T47D (cell line): ENCODE measurements around the gene PXT1.

Experiments used
- DNase-seq, 2 experiments: peaks; one replicate each; pipeline versions ENCODE4 v3.0.0 to v3.0.0-alpha.2; 2011 to 2012; ENCODE audit warnings: low read depth in 1 of 2, low spot score in 1 of 2
- JUND ChIP-seq: IDR thresholded peaks from 2 replicates; pipeline ENCODE4 v1.6.1; 2012; ENCODE audit warnings: low read depth
- in situ Hi-C: cut with HindIII; loops from 2 replicates; pipeline ENCODE4 v1.10.0; 2016; ENCODE audit warnings: low sequenced_read_pairs, low pct_unique_long_range_greater_than_20kb

The PXT1 gene

DNA sequence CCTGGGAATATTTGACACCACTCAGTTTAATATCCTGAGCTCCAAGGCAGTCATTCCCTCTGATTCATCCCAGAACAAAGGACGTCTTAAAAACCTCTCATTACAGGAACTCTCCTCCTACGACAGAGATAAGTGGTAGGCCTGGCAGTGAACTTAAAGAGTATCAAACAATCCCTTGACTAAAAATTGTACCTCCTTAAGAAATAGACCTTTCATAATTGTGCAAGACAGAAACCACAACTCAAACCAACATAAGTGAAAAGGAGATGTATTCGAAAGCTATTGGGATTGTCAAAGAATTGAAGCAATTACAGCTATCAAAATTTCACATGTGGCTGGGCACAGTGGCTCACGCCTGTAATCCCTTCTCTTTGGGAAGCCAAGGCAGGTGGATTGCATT, 86.8 kb downstream of the PXT1 start:
- no peak for DNase-seq
- no peak for TF ChIP-seq JUND
- in situ Hi-C loops, result no loop called here

DNA sequence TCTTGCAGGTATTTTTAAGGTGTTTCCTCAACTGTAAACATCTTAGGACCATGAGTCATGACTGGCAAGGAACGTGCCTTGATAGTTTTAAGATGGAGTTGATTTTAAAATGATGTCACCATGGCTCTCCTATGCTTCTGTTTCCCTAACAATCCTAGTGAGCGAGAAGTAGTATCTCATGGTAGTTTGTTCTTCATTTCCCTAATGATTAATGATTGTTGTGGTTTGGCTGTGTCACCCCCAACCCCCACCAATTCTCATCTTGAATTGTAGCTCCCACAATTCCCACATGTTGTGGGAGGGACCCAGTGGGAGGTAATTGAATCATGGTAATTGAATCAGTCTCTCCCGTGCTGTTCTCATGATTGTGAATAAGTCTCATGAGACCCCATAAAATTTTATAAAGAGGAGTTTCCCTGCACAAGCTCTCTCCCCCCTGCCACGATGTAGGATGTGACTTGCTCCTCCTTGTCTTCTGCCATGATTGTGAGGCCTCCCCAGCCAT, 89.2 kb downstream of the PXT1 start:
- TF ChIP-seq JUND, result no peak
- no peak for DNase-seq
- in situ Hi-C loops, result no loop called here

DNA sequence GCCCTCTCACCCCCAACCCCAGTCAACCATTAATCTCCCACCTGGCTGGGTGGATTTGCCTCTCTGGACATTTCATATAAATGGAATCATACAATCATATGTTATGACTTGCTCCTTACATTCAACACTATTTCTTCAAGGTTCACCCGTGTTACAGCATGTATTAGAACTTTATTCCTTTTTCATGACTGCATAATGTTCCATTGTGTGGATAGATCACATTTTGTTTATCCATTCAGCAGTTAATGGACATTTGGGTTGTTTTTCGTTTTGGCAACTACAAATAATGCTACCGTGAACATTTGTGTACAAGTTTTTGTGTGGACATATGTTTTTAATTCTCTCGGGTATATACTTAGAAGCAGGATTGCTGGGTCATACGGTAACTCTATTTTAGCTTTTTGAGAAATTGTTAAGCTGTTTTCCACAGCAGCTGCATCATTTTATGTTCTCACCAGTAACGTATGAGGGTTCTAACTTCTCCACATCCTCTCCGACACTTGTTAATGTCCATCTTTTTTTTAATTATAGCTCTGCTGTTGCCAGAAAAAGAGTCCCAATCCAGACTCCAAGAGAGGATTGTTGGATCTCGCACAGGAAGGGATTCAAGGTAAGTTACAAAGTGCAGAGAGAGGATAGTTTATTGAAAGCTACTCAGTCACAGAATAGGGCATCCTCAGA, 90.0 kb downstream of the PXT1 start:
- TF ChIP-seq JUND, result no peak
- in situ Hi-C loops, result no loop called here
- no peak for DNase-seq

DNA sequence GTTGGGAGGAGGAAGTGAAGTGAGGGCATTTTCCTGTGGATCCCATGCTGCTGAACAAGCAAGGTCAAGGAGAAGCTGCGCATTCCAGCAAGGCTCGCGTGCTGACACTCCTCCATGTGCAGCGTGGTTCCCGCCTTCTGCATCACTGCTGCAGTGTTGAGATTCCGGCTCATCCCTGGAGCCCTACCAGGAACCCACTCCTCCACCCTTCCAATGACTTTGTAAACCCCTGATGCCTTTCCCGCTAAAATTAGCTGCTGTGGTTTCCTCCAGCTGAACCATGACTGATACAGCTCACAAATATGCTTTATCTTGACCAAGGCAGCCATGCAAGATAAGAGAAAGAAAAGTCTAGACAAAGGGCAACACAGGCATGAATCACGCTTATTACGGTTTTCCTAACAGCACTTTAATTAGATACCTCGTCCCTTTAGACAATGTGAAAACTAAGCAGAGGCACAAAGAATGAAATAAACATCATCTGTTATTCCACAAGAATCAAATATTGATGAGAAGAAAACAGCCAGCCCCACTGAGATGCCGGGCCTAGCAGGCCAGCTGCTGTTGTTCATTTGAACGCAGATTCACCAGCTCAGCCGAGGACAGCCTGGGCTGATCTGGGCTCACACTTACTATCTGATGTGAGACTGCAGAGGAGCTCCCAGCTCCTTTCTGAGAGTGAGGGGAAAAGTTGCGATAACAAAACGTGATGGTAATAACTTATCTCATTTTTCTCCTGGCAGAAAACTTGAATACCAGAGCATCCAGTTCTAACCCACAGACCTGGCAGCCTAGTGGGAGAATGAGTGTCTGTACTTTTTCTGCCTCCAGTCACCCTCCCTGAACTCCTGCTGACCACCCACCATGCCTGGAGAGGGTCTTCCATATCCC, 91.7 kb downstream of the PXT1 start:
- TF ChIP-seq JUND, result no peak
- in situ Hi-C loops, result no loop called here
- DNase-seq, result no peak

DNA sequence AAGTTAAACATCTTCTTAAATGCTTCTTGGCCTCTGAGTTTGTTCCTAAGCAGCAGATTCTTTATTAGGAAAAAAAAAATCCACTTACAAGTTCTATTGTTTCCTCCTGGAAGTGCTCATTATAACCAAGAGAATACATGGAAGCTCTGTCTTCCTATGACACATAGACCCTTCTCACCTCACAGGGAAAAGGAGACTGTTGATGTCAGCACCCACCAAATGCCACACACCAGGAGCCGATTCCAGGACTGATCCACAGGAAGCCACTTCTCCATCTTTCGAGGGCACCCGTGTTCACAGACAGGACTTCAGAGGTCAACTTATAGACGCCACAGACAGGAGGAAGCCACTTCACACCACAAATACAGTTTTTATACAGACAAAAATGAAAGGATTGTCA, 92.6 kb downstream of the PXT1 start:
- in situ Hi-C loops, result no loop called here
- TF ChIP-seq JUND, result no peak
- DNase-seq, result no peak

DNA sequence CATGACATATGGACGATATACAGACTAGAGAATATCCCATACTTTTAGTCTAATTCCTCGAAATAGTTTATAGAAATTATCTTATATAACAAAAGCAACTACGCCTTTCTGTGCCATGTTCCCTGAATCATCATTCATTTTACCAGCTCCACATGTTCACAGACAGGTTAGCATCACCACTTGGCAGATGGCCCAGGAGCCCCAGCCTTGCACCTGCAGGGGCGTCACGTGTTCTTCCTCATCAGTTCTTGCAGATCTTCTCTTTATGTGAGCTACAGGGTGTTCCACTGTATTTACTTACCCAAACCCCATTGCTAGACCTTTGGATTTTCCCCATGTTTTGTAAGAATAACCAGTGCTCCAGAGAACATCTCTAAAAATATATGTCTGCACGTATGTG, 93.4 kb downstream of the PXT1 start:
- in situ Hi-C loops, result no loop called here
- no peak for TF ChIP-seq JUND
- peak in 1 of 2 experiments; percentile 13 for DNase-seq

DNA sequence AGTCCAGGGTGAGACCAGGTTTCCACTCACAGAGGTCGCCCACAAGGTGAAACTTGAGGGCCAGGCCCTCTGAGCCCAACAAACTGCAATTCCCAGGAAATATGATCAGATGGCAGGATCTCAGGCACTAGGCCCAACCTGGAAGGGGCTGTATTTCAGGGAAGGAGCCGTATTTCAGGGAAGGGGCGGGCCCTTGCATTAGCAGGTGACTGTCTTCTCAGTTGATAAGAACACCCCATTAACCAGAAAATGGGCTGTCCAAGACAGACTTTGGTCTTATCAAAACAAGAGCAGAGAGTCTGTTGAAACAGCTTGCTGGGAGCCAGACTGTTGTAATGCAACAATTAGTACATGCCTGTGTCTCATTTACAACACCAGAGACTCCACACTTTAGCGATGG, 95.0 kb downstream of the PXT1 start:
- in situ Hi-C loops, result no loop called here
- no peak for TF ChIP-seq JUND
- DNase-seq, result no peak

DNA sequence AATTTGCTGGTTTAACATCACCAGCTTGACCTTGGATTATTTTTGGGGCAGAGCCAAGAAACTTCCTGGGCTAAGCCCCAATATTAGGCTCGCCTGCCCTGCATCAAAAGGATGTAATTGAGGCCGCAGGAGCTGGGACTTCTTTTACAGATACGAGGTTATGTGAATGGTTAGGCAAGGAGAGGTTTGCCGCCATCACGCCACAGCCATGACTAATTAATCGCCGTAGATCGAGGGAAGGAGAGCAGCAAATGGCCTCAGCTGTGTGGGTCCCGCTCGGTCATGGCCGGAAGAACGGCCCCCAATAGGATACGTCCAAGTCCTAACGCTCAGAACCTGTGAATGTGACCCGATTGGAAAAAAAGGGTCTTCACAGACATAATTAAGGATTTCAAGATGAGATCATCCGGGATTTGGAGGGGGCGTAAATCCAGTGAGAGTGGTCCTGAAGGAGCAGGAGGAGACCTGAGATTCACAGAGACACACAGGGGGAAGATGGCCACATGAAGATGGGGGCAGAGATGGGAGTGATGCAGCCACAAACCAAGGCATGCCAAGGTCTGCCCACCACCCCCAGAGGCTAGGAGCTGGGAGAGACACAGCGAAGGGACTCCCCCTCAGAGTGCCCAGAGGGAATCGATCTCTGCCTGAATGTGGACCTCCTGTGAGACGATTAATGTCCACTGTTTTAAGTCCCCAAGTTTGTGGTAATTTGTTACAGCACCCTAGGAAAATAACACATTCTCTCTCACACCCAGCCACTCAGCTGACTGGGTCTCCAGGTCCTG, 96.0 kb downstream of the PXT1 start:
- no peak for TF ChIP-seq JUND
- DNase-seq, result no peak
- in situ Hi-C loops, result no loop called here

DNA sequence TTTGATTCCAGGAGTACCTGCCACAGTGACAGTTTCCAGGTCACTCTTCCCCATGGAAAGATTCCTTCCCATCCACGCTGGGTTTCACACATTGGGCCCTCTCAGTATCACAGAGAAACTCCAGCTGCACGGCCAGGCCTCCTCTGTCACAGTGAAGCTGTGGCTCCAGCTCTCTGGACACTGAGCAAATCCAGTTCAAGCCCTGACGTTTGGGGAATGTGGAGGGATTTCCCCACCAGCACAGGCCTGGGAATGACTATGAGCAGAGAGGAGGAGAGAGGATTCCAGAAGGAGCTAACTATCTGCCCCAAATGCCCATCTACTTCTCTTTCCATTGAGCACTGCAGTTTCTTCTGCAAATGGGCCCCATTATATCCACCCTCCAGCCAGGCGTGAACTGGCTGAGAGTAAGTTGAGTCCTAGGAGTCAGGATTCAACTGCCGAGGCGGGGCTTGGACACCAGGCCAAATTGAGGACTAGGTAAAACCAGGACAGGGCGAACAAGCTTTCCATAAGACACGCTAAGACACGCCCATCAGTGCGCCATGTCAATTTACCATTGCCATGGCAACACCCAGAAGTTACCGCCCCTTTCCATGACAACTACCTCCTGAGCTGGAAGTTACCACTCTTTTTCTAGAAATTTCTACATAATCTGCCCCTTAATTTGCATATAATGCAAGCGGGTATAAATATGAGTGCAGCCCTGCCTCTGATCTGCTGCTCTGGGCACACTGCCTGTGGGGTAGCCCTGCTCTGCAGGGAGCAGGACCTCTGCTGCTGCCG, 96.8 kb downstream of the PXT1 start:
- in situ Hi-C loops, result no loop called here
- TF ChIP-seq JUND, result no peak
- DNase-seq, result peak in 1 of 2 experiments; percentile 30

DNA sequence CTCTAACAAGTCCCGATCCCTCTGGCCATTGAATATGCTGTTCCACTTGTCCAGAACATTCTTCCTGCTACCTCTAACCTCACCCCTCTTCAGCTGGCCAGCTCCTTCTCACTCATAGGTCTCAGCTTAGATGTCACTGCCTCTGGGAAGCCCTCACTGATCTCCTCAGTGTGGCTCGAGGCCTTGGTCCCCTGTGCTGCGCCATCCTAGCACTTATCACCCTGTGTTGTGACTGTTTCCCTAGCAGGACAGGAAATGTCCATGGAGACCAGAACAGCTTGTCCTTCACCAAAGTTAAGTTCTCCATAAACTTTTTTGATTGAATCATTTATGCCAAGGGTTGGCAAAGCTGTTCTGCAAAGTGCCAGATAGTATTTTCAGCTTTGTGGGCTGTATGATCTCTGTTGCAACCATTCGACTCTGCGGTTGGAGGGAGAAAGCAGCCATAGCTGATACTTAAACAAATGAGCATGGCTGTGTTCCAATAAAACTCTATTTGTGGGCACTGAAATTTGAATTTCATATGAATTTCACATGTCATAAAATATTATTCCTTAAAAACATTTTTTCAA, 99.5 kb downstream of the PXT1 start:
- in situ Hi-C loops, result no loop called here
- DNase-seq, result no peak

DNA sequence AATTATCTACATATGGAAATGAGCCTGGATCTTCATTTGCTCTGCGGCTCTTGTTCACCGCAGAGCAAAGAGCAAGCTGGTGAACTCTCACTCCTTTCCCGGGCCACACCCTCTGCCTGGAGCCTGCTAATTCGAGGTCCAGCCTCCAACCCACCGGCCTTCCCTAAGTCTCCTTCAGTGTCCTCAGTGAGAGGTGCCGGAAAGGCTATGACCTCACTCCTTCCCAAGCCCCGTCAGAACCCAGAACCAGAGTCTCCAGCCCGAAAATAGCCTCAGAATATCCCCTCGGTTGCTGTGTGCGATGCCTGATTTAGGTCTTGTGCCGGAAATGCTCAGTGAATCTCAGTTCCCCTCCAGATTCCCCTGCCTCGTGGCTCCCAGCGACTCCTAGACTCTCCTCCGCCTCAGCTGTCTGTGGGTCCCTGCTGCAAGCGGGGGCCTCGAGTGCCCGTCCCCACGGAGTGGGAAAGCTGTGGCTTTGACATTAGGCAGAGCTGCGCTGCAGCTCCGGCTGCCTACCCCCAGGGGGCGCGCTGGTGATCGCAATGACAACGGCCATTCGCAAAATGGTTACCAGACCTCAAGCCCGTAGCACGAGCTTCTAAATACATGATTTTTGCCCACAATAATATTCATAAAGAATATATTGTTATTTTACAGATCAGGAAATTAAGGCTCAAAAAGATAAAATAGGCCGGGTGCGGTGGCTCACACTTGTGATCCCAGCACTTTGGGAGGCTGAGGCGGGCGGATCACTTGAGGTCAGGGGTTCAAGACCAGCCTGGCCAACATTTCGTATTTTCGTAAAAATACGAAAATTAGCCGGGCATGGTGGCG, 101.8 kb downstream of the PXT1 start:
- peak; percentile 69 to 78 for DNase-seq
- no peak for TF ChIP-seq JUND

More for the DNA sequence above, 99.5 kb downstream of the PXT1 start:
- no peak for TF ChIP-seq JUND

More for the DNA sequence above, 101.8 kb downstream of the PXT1 start:
- in situ Hi-C loops, result no loop called here
